Parathyroid adenoma (tissue), 2 donors: ENCODE measurements around the gene ESRRA.

Experiments used
- H2AFZ ChIP-seq: fragments of 300-600 bp; sonication (generic); one replicate; pipeline ENCODE4 v1.7.0; 2017; ENCODE audit warnings: antibody characterized with exemption, mild to moderate bottlenecking
- H3K27ac ChIP-seq: fragments of 300-600 bp; sonication (generic); one replicate; pipeline ENCODE4 v1.7.0; 2017
- H3K27me3 ChIP-seq: fragments of 300-600 bp; sonication (generic); one replicate; pipeline ENCODE4 v1.7.0; 2017; ENCODE audit warnings: low read length; ENCODE audit not compliant: control insufficient read depth, insufficient read depth
- H3K36me3 ChIP-seq: fragments of 300-600 bp; sonication (generic); one replicate; pipeline ENCODE4 v1.7.0; 2017; ENCODE audit warnings: low read length; ENCODE audit not compliant: control insufficient read depth, insufficient read depth
- H3K4me1 ChIP-seq: fragments of 300-600 bp; sonication (generic); one replicate; pipeline ENCODE4 v1.7.0; 2017; ENCODE audit warnings: control low read depth
- H3K4me2 ChIP-seq: fragments of 300-600 bp; sonication (generic); one replicate; pipeline ENCODE4 v1.7.0; 2017; ENCODE audit warnings: low read length
- H3K4me3 ChIP-seq: fragments of 300-600 bp; sonication (generic); one replicate; pipeline ENCODE4 v1.7.0; 2017; ENCODE audit warnings: low read depth, low read length
- H3K79me2 ChIP-seq: fragments of 300-600 bp; sonication (generic); one replicate; pipeline ENCODE4 v1.7.0; 2017; ENCODE audit warnings: control low read depth
- H3K9ac ChIP-seq: fragments of 300-600 bp; sonication (generic); one replicate; pipeline ENCODE4 v1.7.0; 2017; ENCODE audit warnings: mild to moderate bottlenecking
- H3K9me3 ChIP-seq: fragments of 300-600 bp; sonication (generic); one replicate; pipeline ENCODE4 v1.7.0; 2017; ENCODE audit warnings: low read length; ENCODE audit not compliant: control insufficient read depth
- CTCF ChIP-seq: fragments of 300-600 bp; sonication (generic); IDR thresholded peaks from one replicate; pipeline ENCODE4 v1.7.0; 2017; ENCODE audit warnings: antibody characterized with exemption, mild to moderate bottlenecking
- donor health status: primary hyperparathyroidism.

The ESRRA gene

DNA sequence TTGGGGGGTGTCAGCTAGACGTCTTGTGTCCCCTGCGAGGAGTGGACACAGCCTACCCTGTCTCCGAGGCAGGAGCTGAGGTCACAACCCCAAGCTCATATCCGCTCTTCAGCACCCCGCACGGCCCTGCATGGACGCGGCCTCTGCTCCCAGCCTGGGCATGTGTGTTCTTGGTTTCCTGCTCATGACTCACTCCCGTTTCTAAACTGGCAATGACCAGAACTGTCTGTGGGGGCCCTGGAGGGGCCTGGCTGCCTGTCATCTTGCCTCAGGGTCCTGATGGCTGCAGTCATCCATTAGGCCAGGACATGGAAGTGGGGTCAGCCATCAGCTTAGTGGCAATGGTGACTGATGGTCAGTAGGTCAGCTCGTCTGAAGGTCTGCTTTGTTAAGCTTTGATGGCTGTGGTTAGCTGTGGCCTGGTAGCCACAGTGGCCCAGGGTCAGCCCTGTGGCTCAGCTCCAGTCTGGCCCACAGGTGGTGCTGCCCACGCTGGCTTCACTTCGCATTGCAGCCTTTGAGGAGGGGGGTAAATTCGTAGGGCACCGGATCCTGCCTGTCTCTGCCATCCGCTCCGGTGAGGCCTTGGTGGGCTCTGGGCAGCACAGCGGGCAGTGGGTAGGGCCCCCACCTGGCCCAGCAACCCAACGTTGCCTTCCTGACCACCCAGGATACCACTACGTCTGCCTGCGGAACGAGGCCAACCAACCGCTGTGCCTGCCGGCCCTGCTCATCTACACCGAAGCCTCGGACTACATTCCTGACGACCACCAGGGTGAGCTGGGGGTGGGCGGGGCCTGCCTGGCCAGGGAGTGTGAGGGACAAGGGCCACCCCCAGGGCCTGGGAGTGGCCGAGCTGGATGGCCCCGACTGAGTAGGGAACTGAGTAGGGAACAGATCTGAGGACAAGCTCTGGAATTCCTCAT is 42.0 kb upstream of the ESRRA start:
- Histone ChIP-seq H3K36me3 (no peaks in the 10 kb centered on the region), H3K4me2 (no peak overlapping the region), H3K4me3 (no peak overlapping the region), H3K4me1 (peaks cover 7% of the 10 kb centered on the region), H3K9ac (no peak overlapping the region), H2AFZ (no peak overlapping the region), H3K27ac (no peak overlapping the region), H3K79me2 (no peaks in the 10 kb centered on the region), H3K27me3 (no peaks in the 10 kb centered on the region), H3K9me3 (no peaks in the 10 kb centered on the region)
- no peak for TF ChIP-seq CTCF

DNA sequence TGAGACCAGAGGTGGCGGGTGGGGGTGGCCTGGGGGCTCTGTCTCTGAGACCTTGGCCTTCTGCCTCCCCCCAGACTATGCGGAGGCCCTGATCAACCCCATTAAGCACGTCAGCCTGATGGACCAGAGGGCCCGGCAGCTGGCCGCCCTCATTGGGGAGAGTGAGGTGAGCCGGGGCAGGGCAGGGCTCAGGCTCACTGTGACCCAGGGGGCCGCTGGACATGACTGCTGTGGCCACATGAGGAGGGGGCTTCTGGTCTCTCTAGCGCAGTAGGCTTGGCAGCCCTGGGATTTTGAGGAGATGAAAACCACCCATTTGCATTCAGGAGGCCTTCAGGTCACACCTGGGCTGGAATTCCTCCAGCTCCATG is 41.4 kb upstream of the ESRRA start:
- H3K9ac ChIP-seq: no peak overlapping the region
- H3K27ac ChIP-seq: no peak overlapping the region
- no peaks in the 10 kb centered on the region for H3K79me2 ChIP-seq
- no peaks in the 10 kb centered on the region for H3K9me3 ChIP-seq
- H3K4me1 ChIP-seq: peaks cover 9% of the 10 kb centered on the region
- H2AFZ ChIP-seq: no peak overlapping the region
- no peaks in the 10 kb centered on the region for H3K27me3 ChIP-seq
- no peak for TF ChIP-seq CTCF
- H3K4me2 ChIP-seq: no peak overlapping the region
- H3K36me3 ChIP-seq: no peaks in the 10 kb centered on the region
- no peak overlapping the region for H3K4me3 ChIP-seq

DNA sequence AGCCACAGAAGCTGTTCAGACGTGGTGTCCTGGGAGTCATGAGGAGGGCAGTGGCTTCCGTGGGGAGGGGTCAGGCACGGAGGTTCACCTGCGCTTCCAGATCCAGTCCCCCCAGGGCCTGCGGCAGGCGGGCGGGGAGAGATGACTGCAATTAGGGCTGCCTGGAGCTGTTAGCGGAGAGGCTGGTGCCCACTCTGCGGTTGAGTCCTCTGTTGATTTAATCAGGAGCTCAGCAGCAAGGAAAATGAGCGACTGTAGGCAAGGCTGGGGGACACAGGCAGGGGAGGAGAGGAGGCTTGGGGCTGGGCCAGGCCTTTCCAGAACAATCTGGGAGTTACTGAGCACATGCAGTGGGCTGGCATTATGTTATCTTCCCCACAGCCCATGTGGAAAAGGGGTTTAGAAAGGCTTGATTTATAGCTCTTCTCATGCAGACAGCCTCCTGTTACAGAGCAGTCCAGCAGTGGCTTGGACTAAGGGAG is 40.9 kb upstream of the ESRRA start:
- no peak for TF ChIP-seq CTCF
- Histone ChIP-seq H3K9ac (no peak overlapping the region), H3K36me3 (no peaks in the 10 kb centered on the region), H3K27me3 (no peaks in the 10 kb centered on the region), H3K9me3 (no peaks in the 10 kb centered on the region), H3K4me2 (no peak overlapping the region), H3K79me2 (no peaks in the 10 kb centered on the region), H3K4me1 (peaks cover 10% of the 10 kb centered on the region), H3K27ac (no peak overlapping the region), H2AFZ (no peak overlapping the region), H3K4me3 (no peak overlapping the region)

DNA sequence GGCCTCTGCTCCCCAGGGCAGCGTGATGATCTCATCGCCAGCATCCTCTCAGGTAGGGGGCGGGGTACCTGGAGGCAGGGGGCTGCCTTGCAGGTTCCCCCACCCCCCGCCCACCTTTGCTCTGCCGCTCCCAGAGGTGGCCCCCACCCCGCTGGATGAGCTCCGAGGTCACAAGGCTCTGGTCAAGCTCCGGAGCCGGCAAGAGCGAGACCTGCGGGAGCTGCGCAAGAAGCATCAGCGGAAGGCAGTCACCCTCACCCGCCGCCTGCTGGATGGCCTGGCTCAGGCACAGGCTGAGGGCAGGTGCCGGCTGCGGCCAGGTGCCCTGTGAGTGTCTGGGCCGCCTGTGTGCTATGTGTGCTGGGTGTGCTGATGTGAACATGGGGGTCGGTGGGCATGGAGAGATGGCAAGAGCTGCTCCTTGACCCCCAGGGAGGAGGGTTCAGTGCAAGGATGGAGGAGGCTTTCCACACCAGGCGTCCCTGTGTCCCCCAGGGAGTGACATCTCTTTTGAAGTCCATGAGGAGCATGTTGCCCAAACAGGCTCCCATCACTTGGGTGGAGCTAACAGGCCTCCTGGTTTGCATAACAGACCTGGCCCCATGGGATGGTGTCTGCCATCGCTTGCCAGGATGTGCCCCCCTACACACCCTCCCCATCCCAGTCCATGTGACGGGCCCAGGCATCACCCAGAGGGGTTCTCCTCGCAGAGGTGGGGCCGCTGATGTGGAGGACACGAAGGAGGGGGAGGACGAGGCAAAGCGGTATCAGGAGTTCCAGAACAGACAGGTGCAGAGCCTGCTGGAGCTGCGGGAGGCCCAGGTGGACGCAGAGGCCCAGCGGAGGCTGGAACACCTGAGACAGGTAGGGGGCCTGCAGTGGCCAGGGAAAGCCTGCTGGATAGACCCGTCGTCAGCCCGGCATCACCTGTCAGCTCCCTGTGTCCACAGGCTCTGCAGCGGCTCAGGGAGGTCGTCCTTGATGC is 39.9 kb upstream of the ESRRA start:
- no peak overlapping the region for H3K27ac ChIP-seq
- peaks cover 10% of the 10 kb centered on the region for H3K4me1 ChIP-seq
- no peak for TF ChIP-seq CTCF
- H3K9ac ChIP-seq: no peak overlapping the region
- no peak overlapping the region for H3K4me3 ChIP-seq
- H3K9me3 ChIP-seq: no peaks in the 10 kb centered on the region
- no peak overlapping the region for H3K4me2 ChIP-seq
- H3K79me2 ChIP-seq: no peaks in the 10 kb centered on the region
- H2AFZ ChIP-seq: no peak overlapping the region
- no peaks in the 10 kb centered on the region for H3K36me3 ChIP-seq
- H3K27me3 ChIP-seq: no peaks in the 10 kb centered on the region
